Fibroblast of mammary gland (primary cell): ENCODE results near the gene AMPD1.

ENCODE experiments used
- DNase-seq: peaks from one replicate; pipeline ENCODE4 v3.0.0-alpha.2; 2010; ENCODE audit warnings: low read depth
- H3K4me3 ChIP-seq: 2 replicates; pipeline ENCODE4 v1.5.1; 2011; ENCODE audit warnings: low read depth, mild to moderate bottlenecking, low read length, moderate library complexity; ENCODE audit not compliant: control insufficient read depth
- TF ChIP-seq, protein P1 (sequence below): conservative IDR thresholded peaks from 2 replicates; pipeline ENCODE4 v1.5.1; 2011; ENCODE audit warnings: low read depth, low read length, inconsistent platforms; ENCODE audit not compliant: control insufficient read depth, insufficient read depth

Gene AMPD1

DNA sequence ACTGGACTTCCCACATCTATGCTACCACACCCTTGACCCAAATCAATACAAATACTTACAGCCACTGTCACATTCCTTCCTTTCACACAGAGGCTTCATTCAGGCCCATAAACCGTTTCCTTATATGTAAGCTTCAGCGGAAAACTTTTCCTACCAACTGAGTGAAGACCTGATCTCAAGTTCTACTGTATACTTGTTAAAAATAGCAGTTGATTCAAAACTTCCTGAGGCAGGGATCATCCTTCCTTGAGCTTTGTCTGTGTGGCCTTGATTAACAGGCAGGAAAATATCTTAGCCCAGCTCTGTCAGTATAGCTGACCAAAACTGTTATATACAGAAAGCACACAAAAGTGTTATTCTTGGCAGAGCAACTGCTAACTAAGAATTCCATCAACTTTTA is 68.2 kb downstream of the AMPD1 start:
- DNase-seq = no peak
- TF ChIP-seq, protein P1, sequence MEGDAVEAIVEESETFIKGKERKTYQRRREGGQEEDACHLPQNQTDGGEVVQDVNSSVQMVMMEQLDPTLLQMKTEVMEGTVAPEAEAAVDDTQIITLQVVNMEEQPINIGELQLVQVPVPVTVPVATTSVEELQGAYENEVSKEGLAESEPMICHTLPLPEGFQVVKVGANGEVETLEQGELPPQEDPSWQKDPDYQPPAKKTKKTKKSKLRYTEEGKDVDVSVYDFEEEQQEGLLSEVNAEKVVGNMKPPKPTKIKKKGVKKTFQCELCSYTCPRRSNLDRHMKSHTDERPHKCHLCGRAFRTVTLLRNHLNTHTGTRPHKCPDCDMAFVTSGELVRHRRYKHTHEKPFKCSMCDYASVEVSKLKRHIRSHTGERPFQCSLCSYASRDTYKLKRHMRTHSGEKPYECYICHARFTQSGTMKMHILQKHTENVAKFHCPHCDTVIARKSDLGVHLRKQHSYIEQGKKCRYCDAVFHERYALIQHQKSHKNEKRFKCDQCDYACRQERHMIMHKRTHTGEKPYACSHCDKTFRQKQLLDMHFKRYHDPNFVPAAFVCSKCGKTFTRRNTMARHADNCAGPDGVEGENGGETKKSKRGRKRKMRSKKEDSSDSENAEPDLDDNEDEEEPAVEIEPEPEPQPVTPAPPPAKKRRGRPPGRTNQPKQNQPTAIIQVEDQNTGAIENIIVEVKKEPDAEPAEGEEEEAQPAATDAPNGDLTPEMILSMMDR = no peak
- no peak overlapping the region for H3K4me3 ChIP-seq

DNA sequence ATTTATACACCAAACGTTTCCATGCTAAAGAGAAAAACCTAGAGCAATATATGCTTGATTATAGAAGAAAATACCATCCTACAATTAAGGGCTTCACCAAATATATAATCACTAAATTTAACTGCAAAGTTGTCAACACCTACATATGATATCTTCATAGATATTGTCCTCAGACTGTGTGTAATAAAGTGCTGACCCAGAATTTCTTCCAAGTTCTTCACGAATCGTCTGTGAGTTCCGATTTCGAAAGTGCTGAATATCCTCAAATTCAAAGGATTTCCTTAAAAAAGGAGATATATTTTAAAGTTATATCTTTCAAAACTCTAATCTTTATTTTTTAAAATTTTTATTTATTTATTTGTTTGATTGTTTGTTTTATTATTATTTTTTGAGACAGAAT is 72.0 kb downstream of the AMPD1 start:
- H3K4me3 ChIP-seq = no peak overlapping the region
- TF ChIP-seq, protein P1 = no peak

More for the DNA sequence above, 72.0 kb downstream of the AMPD1 start:
- DNase-seq = no peak
